Stimulated activated CD4-positive, alpha-beta T cell treated with anti-CD3 and anti-CD28 coated beads, Interleukin-12 subunit alpha, Interleukin-12 subunit beta, amount 100 ng/mL, for 24 hours (primary cell): ENCODE data around the gene AWAT2.

Experiments
- DNase-seq, 2 experiments: peaks; one replicate each; pipeline ENCODE4 v3.0.0-alpha.2; 2020; ENCODE audit warnings: low read depth in 2 of 2

Gene AWAT2, protein sequence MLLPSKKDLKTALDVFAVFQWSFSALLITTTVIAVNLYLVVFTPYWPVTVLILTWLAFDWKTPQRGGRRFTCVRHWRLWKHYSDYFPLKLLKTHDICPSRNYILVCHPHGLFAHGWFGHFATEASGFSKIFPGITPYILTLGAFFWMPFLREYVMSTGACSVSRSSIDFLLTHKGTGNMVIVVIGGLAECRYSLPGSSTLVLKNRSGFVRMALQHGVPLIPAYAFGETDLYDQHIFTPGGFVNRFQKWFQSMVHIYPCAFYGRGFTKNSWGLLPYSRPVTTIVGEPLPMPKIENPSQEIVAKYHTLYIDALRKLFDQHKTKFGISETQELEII

DNA sequence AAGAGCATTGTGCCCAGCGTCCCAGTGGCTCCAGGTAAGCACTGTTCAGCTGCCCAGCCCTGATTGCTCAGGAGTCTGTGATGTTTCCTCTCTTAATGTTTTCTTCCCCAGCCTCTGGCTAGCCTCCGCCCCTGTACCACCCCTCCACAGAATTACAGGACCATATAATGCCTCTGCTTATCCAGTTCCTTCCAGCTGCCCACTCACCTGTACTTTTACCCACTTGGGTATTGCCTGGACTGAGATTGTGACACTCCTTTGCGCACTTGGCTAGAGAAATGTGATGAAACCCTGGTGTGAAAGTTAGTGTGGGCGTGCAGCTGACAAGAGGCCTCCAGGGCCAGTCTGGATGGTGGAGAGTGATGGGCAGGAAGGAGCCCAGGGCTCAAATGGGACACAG is at the start of gene AWAT2:
AWAT2 (minus strand) TSS at position 14 of the 400 bp plus-strand sequence; CDS start at position 8, 6 bp downstream.
- DNase-seq: no peak

DNA sequence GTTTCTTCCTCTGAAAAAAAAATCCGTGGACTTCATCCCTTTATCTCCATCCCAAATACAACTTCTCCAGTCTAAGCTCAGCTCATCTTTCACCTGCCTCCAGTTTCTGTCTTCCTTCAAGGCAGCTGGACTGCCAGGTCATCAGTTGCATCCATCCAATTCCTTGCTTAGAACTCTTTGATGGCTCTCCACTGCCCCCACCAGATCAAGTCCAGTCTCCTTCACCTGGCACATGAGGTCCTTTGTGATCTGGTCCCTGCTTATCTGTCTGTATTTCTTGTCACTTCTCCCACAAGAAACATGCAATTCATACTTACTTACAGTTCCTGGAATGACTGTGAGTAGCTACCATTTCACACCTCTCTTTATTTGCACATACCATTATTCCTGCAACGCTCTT is 46.3 kb upstream of the AWAT2 start:
- no peak for DNase-seq

DNA sequence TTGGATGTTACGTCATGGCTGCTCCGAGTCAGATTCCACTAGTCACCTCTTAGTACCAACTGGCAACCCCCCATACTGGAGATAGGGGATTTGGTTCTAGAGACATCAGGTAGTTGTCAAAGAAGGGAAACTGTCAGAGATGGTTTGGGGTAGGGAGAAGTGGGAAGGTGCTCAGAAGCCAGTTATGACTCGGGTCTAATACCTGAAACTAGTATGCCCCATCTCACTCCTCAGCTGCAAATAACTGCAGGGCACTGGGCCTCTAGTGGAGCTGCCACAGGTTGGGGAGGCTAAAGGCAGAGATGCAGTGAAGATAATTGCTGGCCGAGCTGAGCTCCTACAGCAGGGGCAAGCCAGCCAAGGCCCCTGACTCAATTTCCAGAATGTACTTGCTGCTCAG is 42.5 kb upstream of the AWAT2 start:
- DNase-seq: no peak

DNA sequence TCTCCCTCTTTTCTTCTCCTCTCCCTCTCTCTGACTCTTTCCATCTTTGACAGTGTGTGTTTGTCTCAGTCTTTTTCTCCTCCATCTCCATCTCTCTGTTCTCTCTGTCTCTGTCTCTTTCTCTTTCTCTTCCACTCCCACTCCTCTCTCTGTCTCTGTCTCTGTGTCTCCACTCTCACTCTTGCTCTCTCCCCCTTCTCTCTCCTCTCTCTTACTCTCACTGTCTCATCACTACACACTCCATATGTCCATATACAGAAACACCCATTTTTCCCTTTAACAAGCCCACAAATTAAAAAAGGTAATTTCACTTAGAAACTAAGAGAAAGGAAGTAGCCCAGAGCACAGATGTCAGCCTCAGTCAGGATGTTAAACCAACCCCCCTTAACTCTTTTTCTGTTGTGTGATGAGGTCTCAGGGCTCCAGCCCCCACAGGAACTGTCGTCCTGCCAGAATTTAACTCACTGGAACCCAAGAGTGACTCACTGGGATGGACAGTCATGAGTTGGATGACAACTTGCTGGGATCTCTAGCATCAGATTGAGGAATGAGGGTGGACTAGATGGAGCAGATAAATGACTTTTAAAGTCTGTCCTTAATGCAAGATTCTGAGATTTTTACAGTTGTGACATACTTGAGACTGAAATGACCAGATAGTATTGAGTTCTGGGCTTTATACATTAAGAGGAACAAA is 40.0 kb upstream of the AWAT2 start:
- DNase-seq: no peak

DNA sequence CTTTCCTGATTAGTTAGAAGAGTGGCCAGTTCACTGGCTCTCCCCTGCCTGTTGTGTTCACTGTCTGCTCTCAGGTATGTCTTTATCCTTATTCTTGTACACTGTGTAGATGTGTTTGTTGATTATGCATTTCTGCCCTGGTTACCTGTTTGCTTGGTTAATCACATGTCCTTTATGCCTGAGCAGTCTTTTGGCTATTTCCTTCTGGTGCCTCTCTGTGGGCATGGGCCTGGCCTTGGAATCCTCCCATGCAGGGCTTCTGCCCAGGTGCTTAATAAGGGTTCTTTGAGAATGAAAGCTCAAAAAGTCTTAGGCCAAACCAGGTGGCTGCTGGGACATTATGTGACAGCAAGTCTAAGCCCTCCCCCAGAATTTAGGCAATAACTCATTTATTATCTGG is 39.0 kb upstream of the AWAT2 start:
- no peak for DNase-seq

DNA sequence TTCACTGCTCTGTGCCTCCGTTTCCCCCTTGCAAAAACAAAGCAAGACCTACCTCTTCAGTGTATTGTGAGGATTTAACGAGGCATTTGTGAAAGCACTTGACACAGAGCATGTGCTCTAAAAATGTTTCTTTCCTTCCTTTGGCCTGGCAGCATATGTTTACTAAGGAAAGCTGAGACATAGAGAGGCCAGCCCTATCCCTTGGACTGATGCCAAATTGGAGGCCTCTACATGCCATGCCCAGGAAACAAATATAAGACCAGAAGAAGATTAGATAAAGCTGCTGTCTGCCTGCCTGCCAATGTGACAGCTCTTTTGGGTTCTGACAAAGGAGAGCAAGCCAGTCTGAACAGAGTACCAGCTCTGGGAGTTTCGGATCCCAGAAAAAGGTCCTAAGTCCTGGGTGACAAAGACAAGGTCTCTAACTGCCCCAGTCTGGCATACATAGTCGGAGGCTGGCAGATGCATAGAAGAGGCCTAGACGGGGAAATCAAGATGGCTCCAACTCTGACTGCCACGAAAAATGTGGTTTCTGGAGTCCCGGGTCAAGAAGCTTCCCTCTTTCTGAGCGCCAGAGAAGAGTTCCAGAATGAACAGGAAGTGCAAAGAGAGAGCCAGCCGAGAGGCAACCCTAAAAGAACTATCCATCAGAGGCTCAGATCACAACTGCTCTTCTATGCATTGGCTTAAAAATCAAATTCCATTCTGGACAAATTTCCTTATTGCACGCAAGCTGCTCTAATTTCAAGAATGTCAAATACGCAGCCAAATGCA is 38.3 kb upstream of the AWAT2 start:
- no peak for DNase-seq

DNA sequence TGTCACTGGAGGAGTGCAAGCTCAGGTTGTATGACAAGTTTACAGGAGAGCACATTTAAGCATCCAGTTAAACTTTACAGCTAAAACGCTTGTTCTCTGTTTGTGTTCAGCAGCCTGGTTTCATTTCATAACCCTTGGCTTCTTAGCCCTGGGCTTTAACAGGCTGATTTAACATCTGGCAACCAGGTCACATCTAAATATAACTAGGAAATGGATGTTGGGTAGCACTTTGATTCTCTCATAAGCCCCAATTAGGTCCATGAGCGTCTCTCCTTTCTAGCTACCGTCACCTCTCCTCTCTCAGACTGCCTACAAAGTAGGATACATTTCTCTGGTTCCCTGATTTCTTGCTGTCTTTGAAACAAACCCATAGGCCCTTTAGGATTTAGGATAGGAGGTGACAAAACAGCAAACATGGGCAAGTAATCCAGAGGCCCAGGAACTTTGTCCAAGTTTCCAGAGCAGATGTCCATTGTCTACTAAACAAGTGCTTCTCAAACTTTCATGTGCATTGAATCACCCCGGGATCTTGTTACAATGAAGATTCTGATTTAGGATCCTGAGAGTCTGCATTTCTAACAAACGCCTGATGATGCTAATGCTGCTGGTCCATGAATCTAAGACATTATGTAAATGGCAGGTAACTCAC is 35.0 kb upstream of the AWAT2 start:
- no peak for DNase-seq

DNA sequence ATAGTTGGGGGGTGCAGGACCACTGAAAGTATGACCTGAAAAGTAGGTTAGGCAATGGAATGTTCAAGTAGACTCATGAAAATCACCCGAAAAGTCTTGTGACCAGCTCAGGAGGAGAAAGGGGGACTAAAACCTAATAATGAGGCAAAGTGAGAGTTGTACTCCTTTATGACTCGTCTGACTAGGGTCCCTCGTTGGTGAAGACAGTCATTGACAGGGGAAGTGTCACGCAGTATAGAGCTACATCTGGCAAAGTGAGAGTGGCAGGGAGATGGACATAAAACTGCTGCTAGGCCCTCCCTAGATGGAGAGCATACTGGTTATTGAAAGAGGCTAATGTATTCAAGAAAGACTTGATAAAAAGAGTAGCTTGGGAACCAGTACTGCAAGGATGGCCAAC is 33.0 kb upstream of the AWAT2 start:
- no peak for DNase-seq

DNA sequence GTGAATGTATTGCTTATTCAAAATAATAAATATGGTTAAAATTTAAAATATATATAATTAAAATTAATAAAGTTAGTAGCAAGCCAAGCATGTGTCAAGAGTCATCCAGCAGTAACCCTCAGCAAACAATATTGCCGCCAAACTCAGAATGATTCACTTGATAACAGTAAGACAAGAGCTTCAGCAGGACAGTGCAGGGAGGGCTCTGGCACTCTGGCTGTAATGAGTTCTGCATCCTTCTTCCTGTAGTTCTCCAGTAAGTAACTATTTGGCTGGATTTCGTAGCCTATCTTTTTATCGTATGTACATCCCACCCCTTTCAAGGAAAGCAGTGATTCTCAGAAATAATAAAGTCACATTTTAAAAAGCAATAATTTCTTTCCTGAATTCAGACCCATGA is 30.1 kb upstream of the AWAT2 start:
- DNase-seq: no peak

DNA sequence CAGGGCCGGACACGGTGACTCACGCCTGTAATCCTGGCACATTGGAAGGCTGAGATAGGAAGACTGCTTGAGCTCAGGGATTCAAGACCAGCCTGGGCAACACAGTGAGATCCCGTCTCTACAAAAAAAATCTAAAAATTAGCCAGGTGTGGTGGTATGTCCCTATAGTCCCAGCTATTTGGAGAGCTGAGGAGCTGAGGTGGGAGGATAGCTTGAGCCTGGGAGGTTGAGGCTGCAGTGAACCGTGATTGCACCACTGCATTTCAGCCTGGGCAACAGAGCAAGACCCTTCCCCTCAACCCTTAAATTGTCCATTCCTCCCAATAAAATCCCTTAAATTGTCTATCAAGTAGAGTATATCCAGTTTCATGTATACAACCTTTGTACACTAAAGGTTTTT is 29.6 kb upstream of the AWAT2 start:
- no peak for DNase-seq

DNA sequence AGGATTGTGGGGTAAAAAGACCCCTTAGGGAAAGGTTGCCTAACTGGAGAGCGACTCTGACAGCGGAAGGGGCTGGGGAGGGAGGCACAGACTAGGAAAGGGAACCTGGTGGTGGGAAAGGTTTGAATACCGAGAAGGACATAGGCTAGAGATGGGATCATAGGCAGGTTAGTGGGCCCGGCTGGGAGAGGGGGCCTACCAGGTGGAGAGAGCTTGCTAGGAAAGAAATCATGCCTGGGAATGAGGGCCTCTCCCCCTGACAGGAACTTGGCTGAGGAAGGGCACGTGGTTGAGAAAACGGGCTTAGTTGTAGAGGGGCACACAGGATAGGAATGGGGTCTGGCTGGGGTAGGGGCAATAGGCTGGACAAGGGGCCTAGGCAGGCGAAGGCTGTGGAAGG is 16.9 kb upstream of the AWAT2 start:
- DNase-seq: no peak

DNA sequence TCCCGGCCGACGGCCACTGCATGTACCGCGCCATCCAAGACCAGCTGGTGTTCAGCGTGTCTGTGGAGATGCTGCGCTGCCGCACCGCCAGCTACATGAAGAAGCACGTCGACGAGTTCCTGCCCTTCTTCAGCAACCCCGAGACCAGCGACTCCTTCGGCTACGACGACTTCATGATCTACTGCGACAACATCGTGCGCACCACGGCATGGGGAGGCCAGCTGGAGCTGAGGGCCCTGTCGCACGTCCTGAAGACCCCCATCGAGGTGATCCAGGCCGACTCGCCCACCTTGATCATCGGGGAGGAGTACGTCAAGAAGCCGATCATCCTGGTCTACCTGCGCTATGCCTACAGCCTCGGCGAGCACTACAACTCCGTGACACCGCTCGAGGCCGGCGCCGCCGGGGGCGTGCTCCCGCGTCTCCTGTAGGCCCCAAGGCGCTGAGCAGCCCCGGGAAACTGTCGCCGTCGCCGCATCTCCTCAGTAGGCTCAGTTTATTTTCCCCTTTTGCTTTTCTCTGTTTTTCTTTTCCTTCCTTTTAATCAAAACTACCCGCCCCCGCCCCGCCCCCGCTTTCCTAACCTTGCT is 13.3 kb upstream of the AWAT2 start:
- no peak for DNase-seq

DNA sequence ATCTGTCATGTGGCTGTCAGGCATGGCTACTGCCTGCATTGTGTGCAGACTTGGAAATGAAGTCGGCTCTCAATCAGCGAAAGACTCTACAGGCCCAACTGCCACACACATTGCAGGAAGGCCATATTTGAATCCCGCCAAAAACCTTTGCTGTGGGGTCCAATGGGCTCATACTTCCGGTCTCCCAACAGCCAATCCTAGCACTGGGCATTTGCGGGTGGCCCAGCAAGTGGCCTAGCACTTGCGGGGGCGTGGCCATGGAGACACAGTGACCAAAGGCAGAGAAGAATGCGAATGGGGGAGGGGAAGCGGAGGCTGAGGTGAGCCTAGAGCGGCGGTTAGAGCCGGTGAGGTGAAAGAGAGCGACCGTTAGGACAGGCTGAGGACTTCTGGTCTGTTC is 12.3 kb upstream of the AWAT2 start, which contains the start of gene OTUD6A:
OTUD6A (plus strand) TSS at position 382 of the 400 bp plus-strand sequence. CDS start 68 bp downstream, outside the sequence.
- DNase-seq: no peak

DNA sequence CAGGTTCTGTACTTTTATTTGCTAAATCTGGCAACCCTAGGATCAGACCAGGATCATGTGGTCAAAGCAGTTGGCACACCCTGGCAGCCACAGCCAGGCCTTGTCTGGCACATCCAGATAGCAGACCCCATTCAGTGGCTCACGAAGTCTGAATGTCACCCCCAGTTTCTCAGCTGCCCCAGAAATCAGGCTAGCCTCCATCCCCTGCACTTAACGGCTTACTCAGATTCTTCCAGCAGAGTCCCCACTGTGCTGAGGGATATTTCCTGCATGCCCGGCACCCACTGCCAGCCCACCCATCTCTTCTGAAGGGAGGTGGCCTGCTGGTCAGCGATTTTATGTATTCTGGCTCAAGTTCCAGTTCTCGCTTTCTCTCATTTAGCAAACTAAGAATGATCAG is 4.7 kb upstream of the AWAT2 start:
- DNase-seq: no peak

DNA sequence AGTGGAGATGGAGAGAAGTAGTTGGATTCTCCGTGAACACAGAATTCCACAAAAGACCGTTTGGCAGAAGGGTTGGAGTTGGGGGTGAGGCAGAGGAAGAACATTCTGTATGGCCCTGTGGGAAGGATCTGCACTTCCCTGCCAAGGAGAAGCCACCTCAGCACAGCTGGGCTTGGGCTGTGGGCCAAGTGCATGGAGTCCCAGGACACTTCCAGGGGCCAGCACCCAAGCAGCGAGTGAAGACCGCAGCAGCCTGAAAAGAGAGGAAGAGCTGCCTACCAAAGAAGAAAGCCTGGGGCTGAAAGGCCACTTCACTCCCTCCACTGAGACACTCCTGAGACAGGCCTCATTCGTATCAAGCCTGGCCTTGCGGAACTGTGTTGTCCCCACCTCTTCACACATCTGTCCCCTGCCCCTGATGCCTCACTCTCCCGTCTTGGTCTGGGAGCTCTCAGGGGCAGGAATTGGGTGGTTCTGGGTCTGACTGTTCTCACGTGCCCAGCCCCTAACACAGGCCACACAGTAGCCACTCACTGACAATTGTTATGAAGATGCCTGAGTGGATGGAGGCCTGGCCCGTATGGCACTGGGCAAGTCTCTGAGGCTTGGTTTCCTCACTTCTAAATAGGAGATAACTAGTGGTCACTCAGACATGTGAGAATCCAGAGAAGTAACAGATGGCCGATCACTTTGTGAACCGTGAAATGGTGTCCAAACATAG is 3.3 kb upstream of the AWAT2 start:
- DNase-seq: no peak

DNA sequence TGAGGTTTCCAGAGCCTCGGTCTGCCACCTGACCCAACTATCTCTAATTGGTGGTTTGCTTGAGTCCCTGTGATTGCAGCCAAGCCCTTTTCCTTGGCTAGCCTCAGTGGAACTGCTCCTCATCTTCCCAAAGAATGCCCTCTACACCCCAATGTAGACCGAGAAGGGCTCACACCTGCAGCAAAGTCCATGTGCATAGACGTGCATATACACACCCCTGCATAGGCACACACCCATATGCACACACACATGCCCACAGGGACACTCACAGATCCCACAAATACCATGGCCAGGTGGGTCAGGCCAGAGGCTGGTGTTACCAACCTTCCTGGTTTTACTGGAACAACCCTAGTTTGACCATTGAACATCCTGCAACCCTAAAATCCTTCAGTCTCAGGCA is 332 bp downstream of the AWAT2 start:
- no peak for DNase-seq

DNA sequence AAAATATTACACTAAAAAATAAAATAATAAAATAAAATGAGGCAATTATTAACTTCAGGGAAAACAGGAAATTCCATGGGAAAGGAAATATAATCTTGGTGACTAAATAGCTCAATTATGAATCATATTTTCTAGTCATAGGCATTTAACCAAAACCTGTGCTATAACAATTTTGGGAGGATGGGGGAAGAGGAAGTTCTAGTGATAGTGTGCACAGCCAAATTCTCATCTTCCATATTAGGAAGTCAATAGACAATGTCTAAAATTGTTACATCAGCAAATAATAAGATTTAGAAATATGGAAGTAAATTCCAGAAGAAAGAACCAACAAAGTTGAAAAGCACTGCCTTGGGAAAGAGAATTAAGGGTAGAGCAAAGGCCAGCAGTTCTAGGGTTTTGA is 2.8 kb downstream of the AWAT2 start:
- DNase-seq: no peak

DNA sequence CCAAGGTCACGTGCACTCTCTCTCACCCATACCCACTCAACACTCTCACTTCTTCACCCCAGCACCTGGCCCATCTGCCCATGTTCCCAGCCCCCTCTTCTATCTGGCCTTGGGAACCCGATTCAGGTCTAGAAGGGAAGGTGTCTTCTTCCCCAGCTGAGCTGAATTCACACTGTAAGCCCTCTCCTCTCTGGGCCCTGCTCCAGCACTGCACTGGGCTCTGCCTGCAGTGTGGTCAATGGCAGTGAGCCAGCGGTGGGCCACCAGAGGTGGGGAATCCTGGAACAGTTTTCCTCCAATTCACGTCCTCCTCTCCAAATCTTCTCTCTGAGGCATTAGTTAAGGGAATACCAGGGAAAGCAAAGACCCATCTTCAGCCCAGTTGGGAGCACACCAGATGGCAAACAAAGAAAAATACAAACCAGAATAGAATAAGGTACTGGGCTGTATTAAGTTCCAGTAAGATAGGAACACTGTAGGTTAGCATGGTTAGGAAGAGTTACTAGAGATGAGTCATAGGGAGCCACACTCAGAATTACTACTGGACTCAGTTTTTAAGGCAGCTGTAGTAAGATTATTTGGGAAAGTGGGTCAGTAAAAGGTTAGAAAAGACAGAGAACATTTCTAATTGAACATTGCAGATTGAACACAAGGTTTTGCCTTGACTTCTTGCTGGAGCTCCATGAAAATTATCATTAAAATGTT is 5.0 kb downstream of the AWAT2 start:
- DNase-seq: no peak

DNA sequence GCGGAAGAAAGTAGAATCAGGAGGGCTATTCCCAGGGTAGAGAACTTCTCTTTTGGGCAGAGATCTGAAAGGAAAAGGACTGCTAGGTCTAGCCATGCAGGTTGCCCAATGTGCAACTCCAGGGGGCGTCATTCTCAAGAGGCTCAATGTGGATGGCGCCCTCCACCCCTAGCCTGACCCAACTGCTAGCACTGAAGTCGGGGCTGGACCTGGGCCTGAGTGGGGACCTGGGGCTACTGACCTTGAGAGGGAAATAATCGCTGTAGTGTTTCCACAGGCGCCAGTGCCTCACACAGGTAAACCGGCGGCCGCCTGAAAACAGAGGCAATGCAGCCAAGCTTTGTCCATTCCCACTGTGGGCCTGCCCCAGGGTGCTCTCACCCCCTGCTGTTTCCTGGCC is 6.1 kb downstream of the AWAT2 start:
- DNase-seq: no peak
